Lower lobe of right lung (tissue), 2 donors: ENCODE results near the gene MYLK. TPM values are rescaled to one million over a fixed set of nuclear protein-coding genes. Genes with fewer than 3 reads are reported as not detected.

Source experiments
- ATAC-seq, 2 donors: fragments of 200-7000 bp; cut with Tn5 transposase; one replicate each; pipeline ENCODE4 v1.9.1; 2020 to 2022; ENCODE audit warnings: mild to moderate bottlenecking in 2 of 2, moderate library complexity in 2 of 2
- DNase-seq: peaks from one replicate; pipeline ENCODE4 v3.0.0-alpha.2; 2020
- H3K27ac ChIP-seq: fragments of 200-600 bp; one replicate; pipeline ENCODE4 v1.8.0; 2022
- H3K27me3 ChIP-seq: fragments of 200-600 bp; one replicate; pipeline ENCODE4 v1.8.0; 2022; ENCODE audit warnings: low read depth
- H3K36me3 ChIP-seq: fragments of 200-600 bp; one replicate; pipeline ENCODE4 v1.8.0; 2022; ENCODE audit warnings: mild to moderate bottlenecking
- H3K4me1 ChIP-seq: fragments of 200-600 bp; one replicate; pipeline ENCODE4 v1.8.0; 2022
- H3K4me3 ChIP-seq: fragments of 200-600 bp; one replicate; pipeline ENCODE4 v1.8.0; 2022; ENCODE audit warnings: mild to moderate bottlenecking
- H3K9me3 ChIP-seq: fragments of 200-600 bp; one replicate; pipeline ENCODE4 v1.8.0; 2022
- CTCF ChIP-seq: fragments of 200-600 bp; IDR thresholded peaks from one replicate; pipeline ENCODE4 v1.8.0; 2022; ENCODE audit warnings: antibody characterized with exemption, mild to moderate bottlenecking
- intact Hi-C: fragments of 100-400 bp; cut with DNase I; formaldehyde crosslinking; loops from one replicate; pipeline ENCODE4 v1.11.0; 2022
- total RNA-seq: library from RNA; stranded (reverse); fragmentation: NEBNext Ultra II Directional; extraction: Animal tissue kit (Norgen Biotek cat#: 25700); gene quantifications from one replicate; pipeline ENCODE4 v1.2.1, GENCODE V29; 2021
- donor health status: DM: no; HTN: yes; CAD: no; lungs with severe emphysema.

Gene MYLK
- total RNA-seq, 1 donor from 2014 or later = 156 TPM

DNA sequence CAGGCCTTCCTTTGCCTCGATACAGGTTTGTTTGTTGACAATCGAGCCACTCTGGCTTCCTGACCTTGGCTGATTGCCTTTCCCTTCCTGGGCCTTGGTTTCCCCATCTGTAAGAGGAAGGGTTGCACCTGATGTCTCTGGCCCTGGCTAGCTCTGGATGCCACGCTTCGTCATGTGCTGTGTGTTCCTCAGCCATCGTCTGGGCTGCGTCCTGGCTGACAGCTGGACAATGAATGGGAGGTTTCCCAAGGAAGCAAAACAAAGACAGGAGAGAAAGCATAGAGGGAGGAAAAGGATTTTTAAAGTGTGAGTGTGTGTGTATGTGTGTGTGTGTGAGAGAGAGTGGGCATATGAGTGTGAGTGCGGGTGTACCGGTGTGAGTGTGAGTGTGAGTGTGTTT, 234.0 kb downstream of the MYLK start:
- Histone ChIP-seq H3K9me3 (no peaks in the 10 kb centered on the region), H3K27ac (no peak overlapping the region), H3K4me3 (no peak overlapping the region), H3K4me1 (peaks cover 33% of the 10 kb centered on the region), H3K36me3 (peaks cover 71% of the 10 kb centered on the region), H3K27me3 (no peaks in the 10 kb centered on the region)
- DNase-seq (no peak), ATAC-seq (no peak)
- intact Hi-C loops = loop anchor here (10.0 kb wide), 1 partner anchor 55 kb away; no protein-coding TSS in a partner anchor
- no peak for TF ChIP-seq CTCF

DNA sequence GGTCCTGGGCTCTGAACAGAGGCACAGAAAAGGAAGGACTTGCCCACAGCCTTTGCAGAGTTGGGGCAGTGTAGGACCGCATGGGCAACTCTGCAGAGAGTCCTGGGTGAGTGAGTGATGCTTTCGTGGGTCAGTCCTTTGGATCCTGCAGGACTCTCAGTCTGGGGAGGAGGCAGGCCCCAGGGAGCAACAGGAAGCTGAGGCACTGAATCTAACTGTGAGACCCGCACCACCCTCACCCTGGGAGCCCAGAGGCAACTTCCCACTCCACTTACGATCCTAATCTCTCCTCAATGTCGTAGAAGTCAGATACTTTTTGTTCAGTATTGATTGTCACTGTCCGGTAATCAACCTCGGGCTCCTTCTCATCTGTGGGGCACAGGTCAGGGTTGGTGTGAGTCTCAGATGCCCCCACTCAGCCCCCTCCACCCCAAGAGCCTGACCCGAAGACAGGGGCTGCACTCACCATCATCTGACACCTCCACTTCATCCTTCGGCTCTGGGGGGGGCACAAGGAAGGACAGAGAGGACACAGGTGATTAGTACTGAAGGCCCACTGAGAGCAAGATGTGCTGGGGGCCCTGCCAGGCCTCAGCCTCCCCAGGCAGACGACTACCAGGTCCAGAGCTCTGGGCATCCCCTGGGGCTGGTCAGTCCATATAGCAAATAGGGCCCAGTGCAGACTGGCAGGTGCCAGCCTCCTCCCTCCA, 235.3 kb downstream of the MYLK start:
- intact Hi-C loops = no loop called here

GRCh38 chr3:123644358-123644757, 239.8 kb downstream of the MYLK start:
- DNase-seq = no peak
- H3K27ac ChIP-seq = no peak overlapping the region
- no peaks in the 10 kb centered on the region for H3K4me1 ChIP-seq
- no peak overlapping the region for H3K4me3 ChIP-seq
- no peak for ATAC-seq
- peaks cover 66% of the 10 kb centered on the region for H3K36me3 ChIP-seq
- intact Hi-C loops = no loop called here
- no peaks in the 10 kb centered on the region for H3K9me3 ChIP-seq
- no peak for TF ChIP-seq CTCF
- no peaks in the 10 kb centered on the region for H3K27me3 ChIP-seq

More for the DNA sequence above, 235.3 kb downstream of the MYLK start:
- peaks cover 82% of the 10 kb centered on the region for H3K36me3 ChIP-seq
- no peak for ATAC-seq
- no peak for TF ChIP-seq CTCF
- no peaks in the 10 kb centered on the region for H3K27me3 ChIP-seq
- H3K4me1 ChIP-seq = peaks cover 21% of the 10 kb centered on the region
- no peak for DNase-seq
- H3K27ac ChIP-seq = no peak overlapping the region
- no peak overlapping the region for H3K4me3 ChIP-seq
- H3K9me3 ChIP-seq = no peaks in the 10 kb centered on the region

DNA sequence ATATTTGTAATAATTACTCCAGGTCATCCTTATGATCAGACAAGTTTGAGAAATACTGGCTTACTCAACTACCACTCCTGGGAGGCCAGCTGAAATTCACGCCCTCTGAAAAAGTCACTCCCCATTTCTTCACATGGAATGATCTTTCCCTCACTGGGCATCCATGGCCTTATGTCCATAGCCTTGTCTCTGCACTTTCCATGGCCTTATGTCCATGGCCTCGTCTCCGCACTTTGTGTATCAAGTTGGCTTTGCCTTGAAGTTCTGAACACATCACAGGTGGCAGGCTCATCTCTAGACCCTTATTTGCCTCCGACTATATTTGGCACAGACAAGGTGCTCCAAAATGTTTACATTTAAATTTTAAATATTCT, 241.2 kb downstream of the MYLK start:
- H3K9me3 ChIP-seq = no peaks in the 10 kb centered on the region
- ATAC-seq (no peak), DNase-seq (no peak)
- intact Hi-C loops = no loop called here
- H3K36me3 ChIP-seq = peaks cover 66% of the 10 kb centered on the region
- no peak overlapping the region for H3K27ac ChIP-seq
- no peaks in the 10 kb centered on the region for H3K4me1 ChIP-seq
- H3K4me3 ChIP-seq = no peak overlapping the region
- no peak for TF ChIP-seq CTCF
- H3K27me3 ChIP-seq = no peaks in the 10 kb centered on the region

DNA sequence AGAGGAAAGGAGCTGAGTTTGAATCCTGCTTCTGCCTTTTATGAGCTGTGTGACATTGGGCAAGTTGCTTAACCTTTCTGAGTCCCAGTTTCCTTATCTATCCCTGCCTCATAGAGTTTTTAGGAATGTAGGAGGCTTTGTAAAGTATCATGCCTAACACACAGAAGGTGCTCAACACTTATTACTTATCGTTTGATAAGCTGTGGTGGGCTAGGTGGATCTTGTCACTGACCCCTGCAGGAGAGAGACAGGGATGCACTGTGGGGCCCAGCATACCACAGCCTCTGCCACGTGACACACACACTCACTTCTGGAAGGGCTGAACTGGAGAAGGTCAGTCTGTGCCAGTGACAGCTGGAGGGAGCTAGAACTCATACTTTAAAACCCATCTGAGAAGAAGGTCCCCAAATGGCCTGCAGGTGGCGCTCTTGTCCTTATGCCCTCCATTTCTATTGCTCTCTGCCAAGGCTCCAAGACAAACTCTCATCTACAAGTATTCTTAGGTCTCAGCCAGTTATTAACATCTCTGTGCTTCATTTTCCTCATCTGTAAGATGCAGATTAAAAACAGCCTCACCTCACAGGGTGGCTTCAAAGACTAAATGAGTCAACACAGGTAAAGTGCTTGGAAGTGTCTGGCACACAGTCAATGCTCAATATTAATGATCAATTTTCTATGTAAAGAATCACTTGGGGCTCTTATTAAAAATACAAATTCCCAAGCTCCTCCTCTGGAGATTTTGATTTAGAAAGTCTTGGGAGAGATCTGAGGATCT, 241.8 kb downstream of the MYLK start:
- no peak overlapping the region for H3K4me3 ChIP-seq
- ATAC-seq (peak; percentile 81 to 85), DNase-seq (peak; percentile 81)
- peaks cover 66% of the 10 kb centered on the region for H3K36me3 ChIP-seq
- H3K27me3 ChIP-seq = no peaks in the 10 kb centered on the region
- intact Hi-C loops = no loop called here
- peak overlapping the region; percentile 8 for H3K27ac ChIP-seq
- no peaks in the 10 kb centered on the region for H3K9me3 ChIP-seq
- peak; percentile 84 for TF ChIP-seq CTCF
- H3K4me1 ChIP-seq = no peaks in the 10 kb centered on the region
